K562 (cell line): ENCODE results near the gene SLC13A4. TPM values are rescaled to one million over a fixed set of nuclear protein-coding genes. Genes with fewer than 3 reads are reported as not detected.

Experiments used
- ATAC-seq: fragments of 200-7000 bp; cut with Tn5 transposase; 3 replicates; pipeline ENCODE4 v1.9.1; 2020; ENCODE audit warnings: moderate library complexity
- BruUV-seq: library from RNA; stranded (reverse); fragments of 400-500 nt; replicated peaks from 2 replicates; lab custom pipeline; 2021; lab: Mats Ljungman, UMichigan
- CTCF ChIA-PET: fragments of 300-600 bp; formaldehyde crosslinking; extraction: SDS; loops from one replicate; lab custom pipeline; 2021; ENCODE audit warnings: low intra/inter-chr PET ratio; lab: Yijun Ruan, JAX
- POLR2A ChIA-PET: fragments of 300-600, 350-650 bp; sonication (Branson Sonifier 250); formaldehyde crosslinking; extraction: SDS; loops from one replicate; lab custom pipeline; 2021; ENCODE audit warnings: antibody characterized with exemption, inconsistent platforms; lab: Yijun Ruan, JAX
- DNase-seq, 4 experiments: peaks; one replicate each; pipeline versions ENCODE4 v3.0.0 to v3.0.0-alpha.2; 2011 to 2018; ENCODE audit warnings: low spot score in 3 of 4, mixed read lengths in 3 of 4; ENCODE audit errors: extremely low read depth in 1 of 4
- FAIRE-seq: peaks from 2 replicates; lab custom pipeline; 2011; peaks lifted over from hg19 to GRCh38; lab: Jason Lieb, UNC
- H2AFZ ChIP-seq: 2 replicates; pipeline ENCODE4 v1.6.0; 2011; ENCODE audit warnings: low read depth, low read length, control low read depth, inconsistent platforms
- H3K27ac ChIP-seq: fragments of 200-600 bp; 3 replicates; pipeline ENCODE4 v1.8.0; 2011; ENCODE audit warnings: low read depth, mild to moderate bottlenecking, control low read depth, inconsistent platforms, low read length, moderate library complexity, mixed read lengths; ENCODE audit errors: extremely low read depth
- H3K27me3 ChIP-seq, 2 experiments: fragments of 300-600 bp in 1 of 2; 2 replicates in 1 of 2; 3 replicates in 1 of 2; pipeline versions ENCODE4 v1.6.0 to v1.8.0; 2011; ENCODE audit warnings: inconsistent platforms in 2 of 2, low read length in 2 of 2, mild to moderate bottlenecking in 1 of 2, mixed read lengths in 1 of 2, moderate library complexity in 1 of 2; ENCODE audit not compliant: control insufficient read depth in 2 of 2, insufficient read depth in 2 of 2
- H3K36me3 ChIP-seq: fragments of 300-600 bp; 3 replicates; pipeline ENCODE4 v1.8.0; 2011; ENCODE audit warnings: mild to moderate bottlenecking, low read length, inconsistent platforms; ENCODE audit not compliant: control insufficient read depth, insufficient read depth
- H3K4me1 ChIP-seq, 2 experiments: fragments of 200-600 bp in 1 of 2; replicated peaks in 1 of 2; 2 replicates in 1 of 2; 3 replicates in 1 of 2; pipeline versions ENCODE4 v1.5.1 to v1.8.0; 2011; ENCODE audit warnings: inconsistent platforms in 2 of 2, low read length in 2 of 2, mild to moderate bottlenecking in 1 of 2, mixed read lengths in 1 of 2, moderate library complexity in 1 of 2; ENCODE audit not compliant: control insufficient read depth in 2 of 2, insufficient read depth in 2 of 2
- H3K4me2 ChIP-seq: 2 replicates; pipeline ENCODE4 v1.6.1; 2011; ENCODE audit warnings: low read length, control low read depth, inconsistent platforms, mixed read lengths; ENCODE audit not compliant: insufficient read depth
- H3K4me3 ChIP-seq: fragments of 200-600 bp; sonication (generic), shearing (Covaris generic); 2 replicates; pipeline ENCODE4 v1.5.1; 2016; ENCODE audit warnings: control low read depth, inconsistent platforms
- H3K79me2 ChIP-seq: fragments of 200-600 bp; 3 replicates; pipeline ENCODE4 v1.8.0; 2011; ENCODE audit warnings: low read length, inconsistent platforms; ENCODE audit not compliant: control insufficient read depth, insufficient read depth
- H3K9ac ChIP-seq, 2 experiments: 2 replicates each; pipeline versions ENCODE4 v1.6.0 to v1.6.1; 2011; ENCODE audit warnings: low read depth in 2 of 2, low read length in 2 of 2, control low read depth in 1 of 2, inconsistent platforms in 1 of 2, mild to moderate bottlenecking in 1 of 2, mixed read lengths in 1 of 2; ENCODE audit not compliant: insufficient read depth in 1 of 2
- H3K9me1 ChIP-seq: one replicate; pipeline ENCODE4 v1.6.0; 2011; ENCODE audit warnings: inconsistent platforms, mild to moderate bottlenecking, low read length, moderate library complexity; ENCODE audit not compliant: control insufficient read depth, insufficient read depth
- H3K9me3 ChIP-seq: replicated peaks from 2 replicates; pipeline ENCODE4 v1.5.1; 2011; ENCODE audit warnings: low read depth, low read length, inconsistent platforms; ENCODE audit not compliant: control insufficient read depth, insufficient read depth
- H4K20me1 ChIP-seq: replicated peaks from 2 replicates; pipeline ENCODE4 v1.6.1; 2011; ENCODE audit warnings: low read length, inconsistent platforms, mixed read lengths; ENCODE audit not compliant: control insufficient read depth, insufficient read depth
- COPS2 ChIP-seq: fragments of 450-650 bp; conservative IDR thresholded peaks from 2 replicates; pipeline ENCODE4 v1.6.1; 2016; ENCODE audit warnings: mild to moderate bottlenecking, moderate library complexity
- GATA2 ChIP-seq: sonication (generic); formaldehyde crosslinking; IDR thresholded peaks from 2 replicates; pipeline ENCODE4 v1.4.0; 2020; ENCODE audit warnings: mild to moderate bottlenecking, missing genetic modification reagents
- MCM2 ChIP-seq: fragments of 450-650 bp; IDR thresholded peaks from 2 replicates; pipeline ENCODE4 v1.6.1; 2017; ENCODE audit warnings: low read depth, mild to moderate bottlenecking
- NELFE ChIP-seq: IDR thresholded peaks from 2 replicates; pipeline ENCODE4 v1.6.1; 2011; ENCODE audit warnings: mild to moderate bottlenecking; ENCODE audit not compliant: insufficient read depth, insufficient read length
- POLR2AphosphoS2 ChIP-seq: IDR thresholded peaks from 2 replicates; pipeline ENCODE4 v1.6.1; 2012; ENCODE audit warnings: low read length, improper control_type of control experiment
- PYGO2 ChIP-seq: fragments of 450-650 bp; IDR thresholded peaks from 2 replicates; pipeline ENCODE4 v1.6.1; 2016; ENCODE audit warnings: mild to moderate bottlenecking, missing genetic modification characterization, moderate library complexity, missing compliant biosample characterization
- ZNF133 ChIP-seq: fragments of 250-450 bp; sonication (Bioruptor Pico); IDR thresholded peaks from 2 replicates; pipeline ENCODE4 v1.4.0; 2020; ENCODE audit warnings: mild to moderate bottlenecking
- ZNF584 ChIP-seq: fragments of 200-800 bp; sonication (Bioruptor generic); IDR thresholded peaks from 2 replicates; pipeline ENCODE4 v1.6.1; 2016; ENCODE audit warnings: low read depth, mild to moderate bottlenecking, missing genetic modification characterization, missing compliant biosample characterization
- ZNF668 ChIP-seq: fragments of 250-450 bp; sonication (Bioruptor Pico); IDR thresholded peaks from 2 replicates; pipeline ENCODE4 v1.8.0; 2022; ENCODE audit warnings: mild to moderate bottlenecking, inconsistent platforms
- WGBS: fragments of 100-300 bp; shearing (Covaris generic); methylation state at CpG from one replicate; pipeline ENCODE4 v1.1.6; 2016; ENCODE audit warnings: low coverage, mixed read lengths; ENCODE audit not compliant: insufficient coverage; ENCODE audit errors: missing lambda C conversion rate; 5-methylcytosine and 5-hydroxymethylcytosine counted together
- in situ Hi-C: fragments of 300-500 bp; cut with MboI; formaldehyde crosslinking; loops from 4 replicates; pipeline ENCODE4 v1.15.0; 2018; ENCODE audit warnings: inconsistent platforms, mixed read lengths
- intact Hi-C: fragments of 100-400 bp; cut with micrococcal nuclease; formaldehyde crosslinking; loops from 2 replicates; pipeline ENCODE4 v1.14.2; 2022
- polyA plus RNA-seq, 8 experiments: library from polyadenylated mRNA; depleted of rRNA in 4 of 8; stranded (reverse) in 5 of 8; unstranded in 3 of 8; fragments of >200 nt; fragmentation: Nextera tagmentation in 2 of 8; fragmentation: Illumina TruSeq in 1 of 8; extraction: Ambion mirVana in 2 of 8; extraction: Trizol in 1 of 8; gene quantifications; 2 replicates each; pipeline versions ENCODE4 v1.2.1 to v1.2.3, GENCODE V29; 2011 to 2014; ENCODE audit warnings: inconsistent platforms in 1 of 8, missing spikeins in 1 of 8
- total RNA-seq, 7 experiments: library from RNA; depleted of rRNA in 6 of 7; stranded (reverse); fragments of >200 nt in 6 of 7; fragmentation: Illumina TruSeq in 2 of 7; extraction: Trizol in 2 of 7; gene quantifications; 2 replicates each; pipeline versions ENCODE4 v1.2.1 to v1.2.3, GENCODE V29; 2011 to 2021; ENCODE audit warnings: low replicate concordance in 1 of 7

The SLC13A4 gene
- total and polyA plus RNA-seq, 9 of the 15 experiments (the other 6 are each of a cell fraction or from before 2014, with no cell fraction given): 0.11 to 1.0 (median 0.36) TPM

GRCh38 chr7:135758531-135758932 lies 30.5 kb upstream of the SLC13A4 start:
- Histone ChIP-seq H3K4me1 (no peaks in the 10 kb centered on the region; a peak in 1 of 5 replicates), H2AFZ (no peak overlapping the region), H3K27ac (no peak overlapping the region), H3K9me3 (0 out of 2 replicates have a peak, but pooled peaks cover 5% of the 10 kb centered on the region), H3K9ac (no peak overlapping the region), H3K4me3 (no peak overlapping the region), H3K27me3 (peaks cover 54 to 55% of the 10 kb centered on the region in 2 experiments), H3K9me1 (no peaks in the 10 kb centered on the region), H3K4me2 (no peak overlapping the region), H3K36me3 (no peaks in the 10 kb centered on the region)
- DNase-seq (no peak), ATAC-seq (no peak), FAIRE-seq (no peak)
- CTCF ChIA-PET: no interaction called here
- POLR2A ChIA-PET: interaction anchor here (0.5 to 1.1 kb wide), 4 partner anchors 11 to 304 kb away, joined by 3 read pairs; no protein-coding TSS in a partner anchor
- 0% methylated on average over 5 of the region's 5 CpGs for WGBS
- no TSS peak for BruUV-seq
- intact Hi-C loops: no loop called here
- TF ChIP-seq ZNF668 (CRISPR knock-in tag): no peak
- TF ChIP-seq NELFE: no peak
- TF ChIP-seq POLR2AphosphoS2: no peak
- TF ChIP-seq MCM2: no peak
- TF ChIP-seq GATA2 (CRISPR knock-in tag): no peak
- no peak for TF ChIP-seq PYGO2 (tag)
- TF ChIP-seq COPS2: no peak
- TF ChIP-seq ZNF133: no peak
- no peak for TF ChIP-seq ZNF584 (CRISPR knock-in tag)
- TF ChIP-seq, all 486 proteins: peak for 0
- in situ Hi-C loops: no loop called here
- Histone ChIP-seq H3K79me2 (no peaks in the 10 kb centered on the region), H4K20me1 (no peaks in the 10 kb centered on the region)
